B cell (primary cell): ENCODE results near the gene CD81. TPM values are rescaled to one million over a fixed set of nuclear protein-coding genes. Genes with fewer than 3 reads are reported as not detected.
A peak's percentile ranks its signal among the peaks of the same experiment; 100 is the strongest.

Experiments used
- ATAC-seq: fragments of 200-7000 bp; cut with Tn5 transposase; one replicate; pipeline ENCODE4 v1.10.0; 2021; ENCODE audit warnings: low read depth, mild to moderate bottlenecking, moderate number of reproducible peaks, moderate library complexity
- CTCF ChIA-PET: fragments of 350-600 bp; sonication (Branson Sonifier 250); formaldehyde crosslinking; loops from one replicate; lab custom pipeline; 2021; ENCODE audit warnings: antibody characterized with exemption, inconsistent platforms; lab: Charles Lee
- POLR2A ChIA-PET: fragments of 350-600 bp; sonication (Branson Sonifier 250); formaldehyde crosslinking; loops from one replicate; lab custom pipeline; 2021; ENCODE audit warnings: antibody characterized with exemption; lab: Charles Lee
- DNase-seq: peaks from one replicate; pipeline ENCODE4 v3.0.0; 2013
- H2AFZ ChIP-seq: 2 replicates; pipeline ENCODE4 v1.6.1; 2012; ENCODE audit warnings: mild to moderate bottlenecking, low read depth, low read length; ENCODE audit not compliant: insufficient read depth, poor library complexity, severe bottlenecking
- H3K27ac ChIP-seq, 2 donors: 1 replicate in 1 of 2; 2 replicates in 1 of 2; pipeline ENCODE4 v1.5.1; 2012 to 2013; ENCODE audit warnings: low read length in 2 of 2, mild to moderate bottlenecking in 2 of 2, moderate library complexity in 1 of 2
- H3K27me3 ChIP-seq, 4 experiments: fragments of 200-600 bp in 1 of 4; sonication (generic) in 1 of 4; replicated peaks in 1 of 4; 1 replicate in 2 of 4; 2 replicates in 2 of 4; pipeline versions ENCODE4 v1.6.1 to v1.7.0; 2013 to 2016; ENCODE audit warnings: low read length in 3 of 4, mild to moderate bottlenecking in 2 of 4, mixed read lengths in 1 of 4, moderate library complexity in 1 of 4; ENCODE audit not compliant: insufficient read depth in 4 of 4, control insufficient read depth in 3 of 4; ENCODE audit errors: control extremely low read depth in 1 of 4
- H3K36me3 ChIP-seq, 2 experiments: replicated peaks in 1 of 2; 1 replicate in 1 of 2; 2 replicates in 1 of 2; pipeline versions ENCODE4 v1.6.1 to v1.7.1; 2013; ENCODE audit warnings: low read length in 1 of 2; ENCODE audit not compliant: insufficient read depth in 2 of 2, control insufficient read depth in 1 of 2; ENCODE audit errors: control extremely low read depth in 1 of 2, extremely low read depth in 1 of 2
- H3K4me1 ChIP-seq, 2 donors: fragments of 200-600 bp in 1 of 2; sonication (generic) in 1 of 2; 1 replicate in 1 of 2; 2 replicates in 1 of 2; pipeline versions ENCODE4 v1.5.1 to v1.6.1; 2013 to 2017; ENCODE audit warnings: low read length in 2 of 2; ENCODE audit not compliant: control insufficient read depth in 2 of 2, insufficient read depth in 2 of 2
- H3K4me2 ChIP-seq: replicated peaks from 2 replicates; pipeline ENCODE3; 2012; ENCODE audit warnings: mild to moderate bottlenecking, low read depth, low read length; ENCODE audit not compliant: poor library complexity, severe bottlenecking
- H3K4me3 ChIP-seq, 5 experiments: fragments of 200-600 bp in 1 of 5; sonication (generic) in 1 of 5; 1 replicate in 3 of 5; 2 replicates in 2 of 5; pipeline versions ENCODE4 v1.5.1 to v1.7.0; 2011 to 2016; ENCODE audit warnings: low read length in 4 of 5, mild to moderate bottlenecking in 4 of 5, low read depth in 2 of 5, control low read depth in 1 of 5, moderate library complexity in 1 of 5; ENCODE audit not compliant: insufficient read depth in 1 of 5; ENCODE audit errors: control extremely low read depth in 1 of 5, extremely low read depth in 1 of 5
- H3K79me2 ChIP-seq: fragments of 200-600 bp; sonication (generic); one replicate; pipeline ENCODE4 v1.6.0; 2016; ENCODE audit warnings: low read length; ENCODE audit not compliant: control insufficient read depth, insufficient read depth
- H3K9ac ChIP-seq: fragments of 200-600 bp; sonication (generic); 2 replicates; pipeline ENCODE4 v1.6.1; 2017; ENCODE audit warnings: mild to moderate bottlenecking, low read length, moderate library complexity
- H3K9me3 ChIP-seq, 3 donors: one replicate each; pipeline versions ENCODE4 v1.6.1 to v1.7.1; 2013; ENCODE audit warnings: low read length in 2 of 3; ENCODE audit not compliant: control insufficient read depth in 2 of 3, insufficient read depth in 1 of 3; ENCODE audit errors: control extremely low read depth in 1 of 3
- H4K20me1 ChIP-seq: 2 replicates; pipeline ENCODE4 v1.6.0; 2012; ENCODE audit warnings: mild to moderate bottlenecking, low read length; ENCODE audit not compliant: insufficient read depth, control insufficient read depth, poor library complexity, severe bottlenecking
- H3K27ac Mint-ChIP-seq: one replicate; pipeline ENCODE4 v1.8.0; 2021; ENCODE audit warnings: mixed read lengths
- H3K27me3 Mint-ChIP-seq: one replicate; pipeline ENCODE4 v1.8.0; 2021; ENCODE audit warnings: mixed read lengths
- H3K4me1 Mint-ChIP-seq: one replicate; pipeline ENCODE4 v1.8.0; 2021; ENCODE audit warnings: mixed read lengths
- H3K4me3 Mint-ChIP-seq: one replicate; pipeline ENCODE4 v1.8.0; 2021; ENCODE audit warnings: mixed read lengths
- H3K9me3 Mint-ChIP-seq: one replicate; pipeline ENCODE4 v1.8.0; 2022; ENCODE audit warnings: mixed read lengths; ENCODE audit not compliant: insufficient read depth
- EZH2 ChIP-seq: IDR thresholded peaks from 2 replicates; pipeline ENCODE4 v1.6.1; 2012; ENCODE audit warnings: borderline replicate concordance, low read depth, mild to moderate bottlenecking, moderate library complexity, low read length; ENCODE audit not compliant: insufficient read depth, poor library complexity, severe bottlenecking
- WGBS: methylation state at CpG from one replicate; pipeline ENCODE4 v1.1.5; 2013; ENCODE audit warnings: missing lambda C conversion rate; ENCODE audit not compliant: insufficient coverage; 5-methylcytosine and 5-hydroxymethylcytosine counted together
- intact Hi-C: fragments of 100-400 bp; cut with micrococcal nuclease; formaldehyde crosslinking; loops from one replicate; pipeline ENCODE4 v1.10.0; 2022
- polyA plus RNA-seq: library from polyadenylated mRNA; depleted of rRNA; stranded (reverse); fragments of >200 nt; gene quantifications from 2 replicates; pipeline ENCODE4 v1.2.3, GENCODE V29; 2012
- total RNA-seq, 2 donors: library from RNA; stranded (reverse); fragments of 120-200 nt in 1 of 2; gene quantifications; 1 replicate in 1 of 2; 2 replicates in 1 of 2; pipeline versions ENCODE4 v1.2.3 to v1.2.4, GENCODE V29; 2013 to 2022
- TF ChIP-seq, protein P1 (sequence below): fragments of 200-600 bp; IDR thresholded peaks from one replicate; pipeline ENCODE4 v1.8.0; 2022; ENCODE audit warnings: antibody characterized with exemption, mild to moderate bottlenecking

Gene CD81
- total and polyA plus RNA-seq, 2 donors (not counting 1 experiment from before 2014, with no cell fraction given) = 253 to 361 TPM

DNA sequence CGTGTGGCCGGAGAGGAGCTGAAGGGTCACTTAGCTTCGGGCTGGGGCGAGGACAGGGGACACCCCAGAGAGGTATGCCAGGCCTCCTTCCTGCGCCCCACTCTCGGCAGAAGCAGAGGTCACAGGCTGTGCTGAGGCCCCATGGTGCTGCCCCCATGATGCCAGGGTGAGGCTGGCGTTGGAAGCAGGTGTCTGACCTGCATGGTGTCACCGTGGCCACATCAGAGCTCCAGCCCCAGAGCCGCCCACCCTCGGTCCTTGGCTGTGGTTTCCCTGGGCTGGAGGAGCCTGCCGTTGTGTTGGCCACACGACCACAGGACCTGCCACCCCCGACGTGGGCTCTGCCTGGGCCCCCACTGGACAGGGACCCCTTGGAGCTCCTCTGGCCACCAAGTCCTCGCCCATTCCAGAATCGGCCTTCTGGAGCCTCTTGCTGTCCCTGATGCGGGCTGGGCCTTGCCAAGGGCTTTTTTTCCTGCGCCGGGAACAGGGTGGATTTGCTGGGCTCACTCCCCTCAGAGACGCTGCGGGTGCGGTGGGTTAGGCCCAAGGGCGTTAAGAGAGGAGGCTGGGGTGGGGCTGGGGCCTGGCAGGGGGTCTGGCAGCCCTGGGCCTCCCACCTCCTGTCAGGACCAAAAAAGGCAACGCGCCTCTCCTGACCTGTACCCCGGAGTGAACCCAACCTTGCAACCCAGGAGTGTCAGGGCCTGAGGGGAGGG is 15.3 kb downstream of the CD81 start:
- ATAC-seq = no peak
- H3K4me3 Mint-ChIP-seq = no peak overlapping the region
- no peaks in the 10 kb centered on the region for H3K9me3 Mint-ChIP-seq
- POLR2A ChIA-PET = interaction anchor here (1.0 to 1.7 kb wide), 2 partner anchors 10 to 15 kb away, joined by 3 to 4 read pairs; no protein-coding TSS in a partner anchor
- no peak overlapping the region for H3K4me3 ChIP-seq
- H3K27ac ChIP-seq = no peak overlapping the region
- no peak for DNase-seq
- peaks cover 0 to 3% (median 0%) of the 10 kb centered on the region in 3 donors for H3K9me3 ChIP-seq
- peak overlapping the region; percentile 41 for H3K27ac Mint-ChIP-seq
- peaks cover 85 to 89% of the 10 kb centered on the region in 2 donors for H3K4me1 ChIP-seq
- WGBS = 75% methylated on average over 26 of the region's 26 CpGs
- TF ChIP-seq EZH2 = no peak
- TF ChIP-seq, protein P1, sequence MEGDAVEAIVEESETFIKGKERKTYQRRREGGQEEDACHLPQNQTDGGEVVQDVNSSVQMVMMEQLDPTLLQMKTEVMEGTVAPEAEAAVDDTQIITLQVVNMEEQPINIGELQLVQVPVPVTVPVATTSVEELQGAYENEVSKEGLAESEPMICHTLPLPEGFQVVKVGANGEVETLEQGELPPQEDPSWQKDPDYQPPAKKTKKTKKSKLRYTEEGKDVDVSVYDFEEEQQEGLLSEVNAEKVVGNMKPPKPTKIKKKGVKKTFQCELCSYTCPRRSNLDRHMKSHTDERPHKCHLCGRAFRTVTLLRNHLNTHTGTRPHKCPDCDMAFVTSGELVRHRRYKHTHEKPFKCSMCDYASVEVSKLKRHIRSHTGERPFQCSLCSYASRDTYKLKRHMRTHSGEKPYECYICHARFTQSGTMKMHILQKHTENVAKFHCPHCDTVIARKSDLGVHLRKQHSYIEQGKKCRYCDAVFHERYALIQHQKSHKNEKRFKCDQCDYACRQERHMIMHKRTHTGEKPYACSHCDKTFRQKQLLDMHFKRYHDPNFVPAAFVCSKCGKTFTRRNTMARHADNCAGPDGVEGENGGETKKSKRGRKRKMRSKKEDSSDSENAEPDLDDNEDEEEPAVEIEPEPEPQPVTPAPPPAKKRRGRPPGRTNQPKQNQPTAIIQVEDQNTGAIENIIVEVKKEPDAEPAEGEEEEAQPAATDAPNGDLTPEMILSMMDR = no peak
- peaks cover 91% of the 10 kb centered on the region for H4K20me1 ChIP-seq
- H3K27me3 ChIP-seq = no peaks in the 10 kb centered on the region
- peaks cover 94% of the 10 kb centered on the region for H3K79me2 ChIP-seq
- no peak overlapping the region for H2AFZ ChIP-seq
- H3K4me1 Mint-ChIP-seq = peaks cover 72% of the 10 kb centered on the region
- peaks cover 0 to 50% of the 10 kb centered on the region in 2 experiments for H3K36me3 ChIP-seq
- H3K4me2 ChIP-seq = peak overlapping the region; percentile 72
- intact Hi-C loops = no loop called here
- CTCF ChIA-PET = no interaction called here
- no peak overlapping the region for H3K9ac ChIP-seq
- H3K27me3 Mint-ChIP-seq = no peaks in the 10 kb centered on the region
